ENCODE data around the gene CEP83.

Gene CEP83

DNA sequence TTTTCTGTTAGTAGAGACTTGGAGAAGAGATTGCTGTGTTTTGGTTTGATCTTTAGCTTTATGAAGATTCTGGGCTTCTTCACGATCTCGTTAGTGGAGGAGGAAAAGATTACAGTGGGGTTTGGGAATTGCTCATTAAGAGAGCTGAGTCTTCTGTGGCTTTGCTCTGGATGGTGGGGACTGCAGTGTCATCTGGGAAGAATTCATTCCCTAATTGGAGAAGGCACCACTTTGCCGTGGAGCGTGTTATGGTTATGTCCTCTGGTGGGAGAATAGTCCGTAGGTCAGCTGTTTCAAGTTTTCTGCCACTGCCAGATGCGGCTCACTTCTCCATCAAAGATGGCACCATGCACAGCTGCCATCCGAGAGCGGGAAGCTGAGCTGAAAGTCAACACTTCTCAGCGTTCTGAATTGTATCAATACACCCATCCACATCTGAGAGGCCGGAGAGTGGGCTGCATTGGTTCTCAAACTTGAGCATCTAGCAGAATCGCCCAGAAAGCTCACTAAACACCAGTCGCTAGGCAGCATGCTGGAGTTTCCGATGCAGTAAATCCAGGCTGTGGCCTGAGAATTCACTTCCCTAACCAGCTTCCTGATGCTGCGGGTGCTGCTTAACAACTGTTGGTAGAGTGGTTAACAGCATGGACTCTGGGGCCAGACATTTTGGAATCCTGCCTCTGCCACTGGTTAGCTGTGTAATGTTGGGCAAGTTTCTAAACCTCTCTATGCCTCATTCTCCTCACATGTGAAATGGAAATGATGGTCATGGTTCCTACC, 193.5 kb downstream of the CEP83 start:
- Histone ChIP-seq H3K27me3 (ENCODE audit: control insufficient read depth in 2 of 2, insufficient read depth in 2 of 2, low read length in 2 of 2) (no peaks in the 10 kb centered on the region), H3K27ac (ENCODE audit: low read depth in 2 of 2, low read length in 2 of 2) (no peak overlapping the region)

DNA sequence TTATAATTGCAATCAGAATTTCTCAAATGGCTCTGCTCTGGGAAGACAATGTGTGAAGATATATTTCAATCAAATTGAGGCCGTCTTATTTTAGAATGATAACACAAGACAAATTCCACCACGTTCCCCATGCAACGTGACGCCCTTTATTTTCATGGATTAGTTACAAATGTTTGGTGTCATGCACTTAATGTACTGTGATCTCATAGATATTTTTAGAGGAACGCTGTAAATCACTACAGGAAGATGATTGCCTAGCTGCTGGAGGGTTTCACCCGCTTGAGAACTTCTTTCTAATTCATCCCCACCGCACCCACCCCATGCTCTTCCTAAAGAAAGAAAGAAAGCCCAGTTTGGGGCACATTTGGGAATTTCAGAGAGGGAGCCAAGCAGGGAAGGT, 194.1 kb downstream of the CEP83 start:
- H3K4me3 ChIP-seq (ENCODE audit: low read length in 2 of 2), result no peak overlapping the region
- H3K9ac ChIP-seq (ENCODE audit: low read depth in 1 of 2, low read length in 2 of 2), result no peak overlapping the region
- no peaks in the 10 kb centered on the region for H3K27me3 ChIP-seq (ENCODE audit: control insufficient read depth in 2 of 2, insufficient read depth in 2 of 2, low read length in 2 of 2)
- no peak overlapping the region for H3K27ac ChIP-seq (ENCODE audit: low read depth in 2 of 2, low read length in 2 of 2)
- no peaks in the 10 kb centered on the region for H3K36me3 ChIP-seq (ENCODE audit: control insufficient read depth in 2 of 2, insufficient read depth in 2 of 2, low read length in 2 of 2)
- no peaks in the 10 kb centered on the region for H3K9me3 ChIP-seq (ENCODE audit: control insufficient read depth in 2 of 2, low read length in 2 of 2)
- H3K4me1 ChIP-seq (ENCODE audit: control insufficient read depth in 2 of 2, insufficient read depth in 2 of 2, low read length in 2 of 2), result peaks cover 0 to 8% of the 10 kb centered on the region in 2 donors

More for the DNA sequence above, 193.5 kb downstream of the CEP83 start:
- H3K9me3 ChIP-seq (ENCODE audit: control insufficient read depth in 2 of 2, low read length in 2 of 2), result no peaks in the 10 kb centered on the region
- H3K9ac ChIP-seq (ENCODE audit: low read depth in 1 of 2, low read length in 2 of 2), result no peak overlapping the region
- H3K36me3 ChIP-seq (ENCODE audit: control insufficient read depth in 2 of 2, insufficient read depth in 2 of 2, low read length in 2 of 2), result no peaks in the 10 kb centered on the region
- H3K4me1 ChIP-seq (ENCODE audit: control insufficient read depth in 2 of 2, insufficient read depth in 2 of 2, low read length in 2 of 2), result peaks cover 0 to 8% of the 10 kb centered on the region in 2 donors
- no peak overlapping the region for H3K4me3 ChIP-seq (ENCODE audit: low read length in 2 of 2)

DNA sequence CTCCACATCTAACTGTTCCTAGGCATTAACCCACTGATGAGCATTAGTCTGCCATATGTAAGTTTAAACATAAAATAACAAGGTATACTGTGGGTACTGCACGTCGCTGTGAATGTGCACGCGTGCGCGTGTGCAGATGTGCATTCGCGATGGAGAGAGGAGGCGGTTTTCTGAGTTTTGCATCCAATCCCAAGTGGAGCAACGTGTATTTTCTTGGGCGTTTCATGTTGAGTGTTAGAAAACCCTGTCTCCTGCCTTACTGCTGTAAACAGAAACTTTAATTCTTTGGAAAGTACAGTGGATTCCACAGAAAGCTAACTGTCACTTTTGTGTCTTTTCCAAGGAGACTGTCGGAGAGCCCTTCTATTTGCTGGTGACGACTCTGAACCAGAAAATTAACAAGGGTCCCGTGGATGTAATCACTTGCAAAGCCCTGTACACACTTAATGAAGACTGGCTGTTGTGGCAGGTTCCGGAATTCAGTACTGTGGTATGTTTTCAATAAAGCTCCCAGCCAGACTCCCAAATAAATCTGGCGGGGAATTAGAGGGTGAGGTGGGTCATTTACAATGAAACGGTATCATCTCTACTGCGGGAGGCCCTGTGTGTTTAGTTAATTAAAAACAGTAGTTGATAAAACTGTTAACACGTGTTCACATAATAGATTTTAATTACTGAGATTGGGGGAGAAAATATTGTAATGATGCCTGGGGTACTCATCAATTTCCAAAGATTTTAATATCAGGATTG, 194.8 kb downstream of the CEP83 start:
- Histone ChIP-seq H3K9ac (ENCODE audit: low read depth in 1 of 2, low read length in 2 of 2) (no peak overlapping the region), H3K27ac (ENCODE audit: low read depth in 2 of 2, low read length in 2 of 2) (no peak overlapping the region), H3K36me3 (ENCODE audit: control insufficient read depth in 2 of 2, insufficient read depth in 2 of 2, low read length in 2 of 2) (no peaks in the 10 kb centered on the region), H3K4me1 (ENCODE audit: control insufficient read depth in 2 of 2, insufficient read depth in 2 of 2, low read length in 2 of 2) (peaks cover 0 to 8% of the 10 kb centered on the region in 2 donors), H3K27me3 (ENCODE audit: control insufficient read depth in 2 of 2, insufficient read depth in 2 of 2, low read length in 2 of 2) (no peaks in the 10 kb centered on the region), H3K9me3 (ENCODE audit: control insufficient read depth in 2 of 2, low read length in 2 of 2) (no peaks in the 10 kb centered on the region), H3K4me3 (ENCODE audit: low read length in 2 of 2) (no peak overlapping the region)

DNA sequence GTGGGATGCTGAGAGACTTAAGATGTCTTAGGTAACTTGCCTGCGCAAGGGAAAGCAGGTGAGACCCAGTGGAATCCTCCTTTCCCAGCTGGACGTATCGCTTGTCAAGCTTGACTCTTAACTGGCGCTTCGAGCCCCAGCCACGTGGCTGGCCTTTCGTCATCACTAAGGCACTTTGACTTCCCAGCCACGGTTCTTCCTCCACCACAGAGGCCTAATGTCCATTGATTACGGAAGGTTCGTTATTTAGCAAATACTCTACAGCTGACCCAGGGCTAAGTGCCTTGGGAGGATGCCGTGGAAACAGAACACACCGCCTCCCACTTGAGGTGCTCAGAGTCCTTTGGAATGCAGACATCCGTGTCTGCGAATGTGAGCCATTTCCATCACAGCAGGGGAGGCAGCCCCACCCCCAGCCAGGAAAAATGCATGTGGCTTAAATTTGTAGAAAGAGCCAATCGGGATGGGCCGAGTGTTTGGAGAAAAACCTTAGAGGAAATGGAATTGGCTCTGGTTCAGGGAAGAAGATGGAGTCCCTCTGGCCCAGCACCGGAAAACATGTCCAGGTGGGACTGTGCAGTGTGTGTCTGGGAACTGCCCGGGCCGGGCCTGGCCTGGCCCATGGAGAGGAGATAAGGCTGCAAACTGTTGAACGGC, 195.6 kb downstream of the CEP83 start:
- Histone ChIP-seq H3K4me3 (ENCODE audit: low read length in 2 of 2) (no peak overlapping the region), H3K27ac (ENCODE audit: low read depth in 2 of 2, low read length in 2 of 2) (no peak overlapping the region), H3K4me1 (ENCODE audit: control insufficient read depth in 2 of 2, insufficient read depth in 2 of 2, low read length in 2 of 2) (peaks cover 0 to 8% of the 10 kb centered on the region in 2 donors), H3K9ac (ENCODE audit: low read depth in 1 of 2, low read length in 2 of 2) (no peak overlapping the region), H3K27me3 (ENCODE audit: control insufficient read depth in 2 of 2, insufficient read depth in 2 of 2, low read length in 2 of 2) (no peaks in the 10 kb centered on the region), H3K36me3 (ENCODE audit: control insufficient read depth in 2 of 2, insufficient read depth in 2 of 2, low read length in 2 of 2) (no peaks in the 10 kb centered on the region), H3K9me3 (ENCODE audit: control insufficient read depth in 2 of 2, low read length in 2 of 2) (no peaks in the 10 kb centered on the region)

DNA sequence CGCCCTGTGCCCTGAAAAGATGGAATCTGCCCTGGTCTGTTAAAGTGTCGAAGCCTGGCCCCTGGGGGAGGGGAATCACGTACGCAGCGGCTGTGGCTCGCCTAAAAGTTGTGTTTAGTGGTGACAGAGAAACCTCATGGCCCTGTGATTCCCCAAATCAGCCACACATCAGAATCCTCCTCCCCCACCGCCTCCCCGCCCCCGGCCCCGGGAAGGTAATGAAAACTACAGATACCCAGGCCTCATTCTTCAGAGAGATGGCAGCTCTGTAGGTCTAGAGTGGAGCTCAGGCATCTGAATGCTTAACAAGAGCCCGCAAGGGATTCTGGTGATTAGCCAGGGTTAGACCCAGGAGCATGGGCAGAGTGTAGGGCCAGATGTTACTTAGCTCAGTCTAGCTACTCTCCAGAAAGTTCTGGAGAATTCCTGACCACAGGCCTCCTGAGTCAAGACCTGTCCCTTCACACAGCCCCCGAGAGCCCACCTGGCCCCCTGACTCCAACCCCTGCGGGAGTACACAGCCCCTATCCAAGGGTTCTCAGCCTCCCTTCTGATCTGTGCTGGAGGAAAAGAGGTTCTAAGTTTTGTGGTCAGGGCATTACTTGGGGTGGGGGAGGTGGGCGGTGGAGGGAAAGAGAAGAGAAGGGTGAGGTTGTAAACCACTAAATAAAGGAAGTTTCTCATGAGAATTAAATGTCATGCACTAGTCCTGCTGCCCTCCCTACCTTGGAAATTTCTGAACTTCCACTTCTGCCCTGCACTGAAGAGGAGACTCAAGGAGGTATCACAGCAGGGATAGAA, 196.5 kb downstream of the CEP83 start:
- peak overlapping the region; percentile 42 to 51 for H3K9ac ChIP-seq (ENCODE audit: low read depth in 1 of 2, low read length in 2 of 2)
- H3K27ac ChIP-seq (ENCODE audit: low read depth in 2 of 2, low read length in 2 of 2), result peak overlapping the region; percentile 65 to 75
- H3K4me1 ChIP-seq (ENCODE audit: control insufficient read depth in 2 of 2, insufficient read depth in 2 of 2, low read length in 2 of 2), result peaks cover 0 to 8% of the 10 kb centered on the region in 2 donors
- H3K36me3 ChIP-seq (ENCODE audit: control insufficient read depth in 2 of 2, insufficient read depth in 2 of 2, low read length in 2 of 2), result no peaks in the 10 kb centered on the region
- H3K4me3 ChIP-seq (ENCODE audit: low read length in 2 of 2), result peak overlapping the region; percentile 61 to 86
- no peaks in the 10 kb centered on the region for H3K27me3 ChIP-seq (ENCODE audit: control insufficient read depth in 2 of 2, insufficient read depth in 2 of 2, low read length in 2 of 2)
- no peaks in the 10 kb centered on the region for H3K9me3 ChIP-seq (ENCODE audit: control insufficient read depth in 2 of 2, low read length in 2 of 2)

DNA sequence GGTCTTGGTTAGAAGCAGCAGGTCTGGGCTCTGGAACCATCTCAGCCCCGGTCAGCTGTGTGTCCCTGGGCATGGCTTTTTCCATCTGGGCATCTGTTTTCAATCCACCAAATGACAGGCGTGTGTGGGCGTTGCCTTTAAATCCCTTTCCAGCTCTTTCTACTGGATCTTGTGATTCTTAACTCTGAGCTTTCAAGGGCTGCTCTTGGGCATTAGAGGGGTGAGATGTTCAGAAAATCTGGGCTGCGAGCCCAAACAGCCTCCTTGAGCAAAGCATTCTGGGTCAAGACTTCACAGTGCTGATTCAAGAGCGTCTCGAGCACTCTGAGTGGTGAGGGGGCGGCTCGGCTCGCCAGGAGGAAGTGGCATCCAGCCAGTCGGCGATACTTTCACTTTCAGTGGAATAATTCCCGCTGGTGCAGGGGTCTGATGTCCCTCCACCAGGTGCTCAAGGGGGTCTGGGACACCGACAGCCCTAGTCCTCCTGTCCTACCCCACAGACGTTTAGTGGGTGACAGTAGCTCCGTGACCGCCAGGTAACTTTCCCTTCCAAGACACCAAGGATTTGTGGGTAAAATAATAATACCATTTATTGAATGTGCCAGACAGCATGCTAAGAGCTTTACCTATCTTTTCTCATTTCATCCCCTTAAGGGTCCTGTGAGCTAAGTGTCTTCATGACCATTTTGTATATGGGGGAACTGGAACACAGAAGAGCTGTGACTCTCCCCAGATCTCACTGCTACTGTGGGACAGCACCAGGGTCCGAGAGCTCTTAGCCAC, 197.2 kb downstream of the CEP83 start:
- Histone ChIP-seq H3K36me3 (ENCODE audit: control insufficient read depth in 2 of 2, insufficient read depth in 2 of 2, low read length in 2 of 2) (no peaks in the 10 kb centered on the region), H3K4me1 (ENCODE audit: control insufficient read depth in 2 of 2, insufficient read depth in 2 of 2, low read length in 2 of 2) (peaks cover 0 to 8% of the 10 kb centered on the region in 2 donors), H3K27me3 (ENCODE audit: control insufficient read depth in 2 of 2, insufficient read depth in 2 of 2, low read length in 2 of 2) (no peaks in the 10 kb centered on the region), H3K9ac (ENCODE audit: low read depth in 1 of 2, low read length in 2 of 2) (peak overlapping the region; percentile 42 to 51), H3K9me3 (ENCODE audit: control insufficient read depth in 2 of 2, low read length in 2 of 2) (no peaks in the 10 kb centered on the region), H3K4me3 (ENCODE audit: low read length in 2 of 2) (peak overlapping the region; percentile 61 to 86), H3K27ac (ENCODE audit: low read depth in 2 of 2, low read length in 2 of 2) (peak overlapping the region; percentile 65 to 75)

DNA sequence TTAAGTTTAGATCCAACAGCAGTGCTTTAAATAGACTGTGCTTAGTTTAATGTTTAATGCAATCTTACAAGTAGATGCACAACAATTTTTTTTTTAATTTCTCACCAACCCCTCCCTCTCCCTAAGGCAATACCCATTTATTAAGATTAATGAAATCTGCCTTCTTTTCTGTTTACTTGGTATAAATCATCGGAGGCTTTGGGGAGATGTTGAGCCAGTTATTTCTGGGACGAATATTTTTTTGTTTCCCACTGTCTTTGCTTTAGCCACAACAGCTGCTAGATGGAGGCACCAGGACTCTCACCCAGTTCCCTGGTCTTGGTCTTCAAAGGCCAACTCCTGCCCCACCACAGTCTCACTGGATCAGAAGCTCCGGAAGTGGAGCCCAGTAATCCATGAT, 197.9 kb downstream of the CEP83 start:
- Histone ChIP-seq H3K9ac (ENCODE audit: low read depth in 1 of 2, low read length in 2 of 2) (peak overlapping the region; percentile 42 to 51), H3K27ac (ENCODE audit: low read depth in 2 of 2, low read length in 2 of 2) (peak overlapping the region; percentile 65 to 75), H3K4me1 (ENCODE audit: control insufficient read depth in 2 of 2, insufficient read depth in 2 of 2, low read length in 2 of 2) (peaks cover 0 to 8% of the 10 kb centered on the region in 2 donors), H3K27me3 (ENCODE audit: control insufficient read depth in 2 of 2, insufficient read depth in 2 of 2, low read length in 2 of 2) (no peaks in the 10 kb centered on the region), H3K4me3 (ENCODE audit: low read length in 2 of 2) (peak overlapping the region; percentile 61 to 86), H3K9me3 (ENCODE audit: control insufficient read depth in 2 of 2, low read length in 2 of 2) (no peaks in the 10 kb centered on the region), H3K36me3 (ENCODE audit: control insufficient read depth in 2 of 2, insufficient read depth in 2 of 2, low read length in 2 of 2) (no peaks in the 10 kb centered on the region)

DNA sequence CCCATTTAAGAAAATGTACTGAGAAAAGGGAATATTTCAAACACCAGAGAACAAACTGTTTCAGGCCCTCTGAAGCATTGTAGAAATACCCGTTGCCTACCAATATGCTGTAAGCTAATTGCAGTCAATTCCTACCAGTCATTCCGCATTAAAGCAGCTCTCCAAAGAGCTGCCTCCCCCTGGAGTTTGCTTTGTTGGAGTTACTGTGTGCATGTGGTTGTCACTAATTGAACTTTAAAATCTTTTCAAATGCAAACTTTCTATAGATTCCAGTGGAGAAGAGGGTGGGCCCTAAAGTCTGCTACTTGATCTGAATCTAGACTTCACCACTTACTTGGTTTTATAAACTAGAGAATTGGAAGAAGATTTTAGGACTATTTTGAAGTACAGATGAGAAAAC, 198.5 kb downstream of the CEP83 start:
- no peak overlapping the region for H3K27ac ChIP-seq (ENCODE audit: low read depth in 2 of 2, low read length in 2 of 2)
- peaks cover 0 to 8% of the 10 kb centered on the region in 2 donors for H3K4me1 ChIP-seq (ENCODE audit: control insufficient read depth in 2 of 2, insufficient read depth in 2 of 2, low read length in 2 of 2)
- H3K36me3 ChIP-seq (ENCODE audit: control insufficient read depth in 2 of 2, insufficient read depth in 2 of 2, low read length in 2 of 2), result no peaks in the 10 kb centered on the region
- H3K9ac ChIP-seq (ENCODE audit: low read depth in 1 of 2, low read length in 2 of 2), result no peak overlapping the region
- H3K9me3 ChIP-seq (ENCODE audit: control insufficient read depth in 2 of 2, low read length in 2 of 2), result no peaks in the 10 kb centered on the region
- no peaks in the 10 kb centered on the region for H3K27me3 ChIP-seq (ENCODE audit: control insufficient read depth in 2 of 2, insufficient read depth in 2 of 2, low read length in 2 of 2)
- H3K4me3 ChIP-seq (ENCODE audit: low read length in 2 of 2), result no peak overlapping the region

DNA sequence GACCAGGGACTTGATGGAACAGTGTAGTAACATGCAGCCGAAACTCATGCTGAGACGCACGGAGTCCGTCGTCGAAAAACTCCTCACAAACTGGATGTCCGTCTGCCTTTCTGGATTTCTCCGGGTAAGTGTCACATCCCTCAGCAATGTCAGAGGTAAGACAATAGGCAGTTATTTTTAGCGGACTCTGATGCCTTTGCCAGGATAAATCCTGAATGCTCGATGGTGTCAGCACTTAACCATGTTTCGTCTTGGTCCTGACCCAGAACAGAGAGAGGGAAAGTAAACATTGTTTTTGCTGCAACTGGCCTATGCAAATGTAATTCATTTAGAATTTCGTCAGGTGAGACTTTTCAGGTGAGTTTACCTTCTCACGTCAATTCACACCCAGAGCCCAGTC, 198.9 kb downstream of the CEP83 start:
- Histone ChIP-seq H3K9ac (ENCODE audit: low read depth in 1 of 2, low read length in 2 of 2) (no peak overlapping the region), H3K4me1 (ENCODE audit: control insufficient read depth in 2 of 2, insufficient read depth in 2 of 2, low read length in 2 of 2) (peaks cover 0 to 8% of the 10 kb centered on the region in 2 donors), H3K27ac (ENCODE audit: low read depth in 2 of 2, low read length in 2 of 2) (no peak overlapping the region), H3K9me3 (ENCODE audit: control insufficient read depth in 2 of 2, low read length in 2 of 2) (no peaks in the 10 kb centered on the region), H3K27me3 (ENCODE audit: control insufficient read depth in 2 of 2, insufficient read depth in 2 of 2, low read length in 2 of 2) (no peaks in the 10 kb centered on the region), H3K36me3 (ENCODE audit: control insufficient read depth in 2 of 2, insufficient read depth in 2 of 2, low read length in 2 of 2) (peaks cover 0 to 3% of the 10 kb centered on the region in 2 donors), H3K4me3 (ENCODE audit: low read length in 2 of 2) (no peak overlapping the region)

All from mucosa of rectum (tissue), 2 donors.